SK-N-MC (cell line): Measurements from ENCODE around the gene RSRC1.

Source experiments
- DNase-seq: peaks from one replicate; pipeline ENCODE4 v3.0.0-alpha.2; 2011; ENCODE audit warnings: low read depth, low spot score
- H3K27ac ChIP-seq: fragments of 200-600 bp; sonication (generic); 2 replicates; pipeline ENCODE4 v1.5.1; 2016; ENCODE audit warnings: mixed run types
- H3K36me3 ChIP-seq: fragments of 200-600 bp; sonication (generic); 2 replicates; pipeline ENCODE4 v1.6.1; 2017; ENCODE audit warnings: antibody characterized with exemption, low read length, mixed read lengths; ENCODE audit not compliant: insufficient read depth
- H3K4me3 ChIP-seq: fragments of 200-600 bp; sonication (generic); 2 replicates; pipeline ENCODE4 v1.5.1; 2016
- H3K9ac ChIP-seq: fragments of 200-600 bp; sonication (generic); 2 replicates; pipeline ENCODE4 v1.8.0; 2017; ENCODE audit warnings: mixed run types, mixed read lengths; ENCODE audit not compliant: insufficient read length
- H3K9me3 ChIP-seq: fragments of 200-600 bp; sonication (generic); 2 replicates; pipeline ENCODE4 v1.6.1; 2017; ENCODE audit warnings: low read depth, mild to moderate bottlenecking, antibody characterized with exemption, low read length, moderate library complexity, mixed read lengths
- EZH2 ChIP-seq: fragments of 200-600 bp; sonication (generic); IDR thresholded peaks from one replicate; pipeline ENCODE4 v1.6.1; 2017; ENCODE audit warnings: antibody characterized with exemption
- FOXP2 ChIP-seq: optimal IDR thresholded peaks from 2 replicates; pipeline ENCODE3; 2011; ENCODE audit warnings: mild to moderate bottlenecking, moderate library complexity; ENCODE audit not compliant: insufficient read depth; ENCODE audit errors: extremely low read length, control extremely low read depth
- POLR2AphosphoS5 ChIP-seq: IDR thresholded peaks from 2 replicates; pipeline ENCODE4 v1.6.1; 2012; ENCODE audit warnings: mild to moderate bottlenecking, low read depth, low read length, borderline replicate concordance

The RSRC1 gene

GRCh38 chr3:158430968-158431367, 321.1 kb downstream of the RSRC1 start:
- DNase-seq, result peak; percentile 58
- Histone ChIP-seq H3K9me3 (no peaks in the 10 kb centered on the region), H3K9ac (no peak overlapping the region), H3K4me3 (no peak overlapping the region), H3K27ac (peak overlapping the region; percentile 26; the same call in 1 of the 2 replicates), H3K36me3 (no peaks in the 10 kb centered on the region)
- no peak for TF ChIP-seq FOXP2
- no peak for TF ChIP-seq EZH2

DNA sequence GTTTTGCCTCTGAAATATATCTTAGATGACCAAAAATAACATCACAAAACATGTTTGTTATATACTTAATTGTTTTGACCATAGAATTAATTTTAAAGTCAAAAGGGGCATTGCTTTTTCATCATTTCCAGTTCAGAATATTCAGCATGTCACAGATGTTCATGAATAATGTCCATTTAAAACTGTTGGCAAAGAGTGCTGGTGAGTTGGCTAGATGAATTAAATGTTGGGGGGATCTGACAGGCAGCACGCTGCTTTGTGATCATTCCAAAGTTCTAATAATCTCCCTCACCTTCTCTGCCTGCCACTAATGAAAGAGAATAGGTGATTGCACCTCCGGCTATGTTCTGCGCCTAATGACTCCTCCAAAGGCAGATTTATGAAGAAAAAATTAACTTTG, 321.9 kb downstream of the RSRC1 start:
- no peak overlapping the region for H3K4me3 ChIP-seq
- H3K27ac ChIP-seq, result no peak overlapping the region
- H3K9ac ChIP-seq, result no peak overlapping the region
- no peaks in the 10 kb centered on the region for H3K36me3 ChIP-seq
- no peak for DNase-seq
- no peaks in the 10 kb centered on the region for H3K9me3 ChIP-seq
- TF ChIP-seq EZH2 (no peak), POLR2AphosphoS5 (no peak), FOXP2 (no peak)

GRCh38 chr3:158434412-158435038, 324.6 kb downstream of the RSRC1 start:
- TF ChIP-seq FOXP2, result no peak
- no peak for TF ChIP-seq POLR2AphosphoS5
- TF ChIP-seq EZH2, result no peak
- Histone ChIP-seq H3K4me3 (no peak overlapping the region), H3K36me3 (no peaks in the 10 kb centered on the region), H3K9ac (peak overlapping the region; percentile 15), H3K9me3 (no peaks in the 10 kb centered on the region), H3K27ac (no peak overlapping the region)
- DNase-seq, result peak; percentile 57

GRCh38 chr3:158443632-158444031, 333.7 kb downstream of the RSRC1 start:
- no peak for TF ChIP-seq FOXP2
- TF ChIP-seq POLR2AphosphoS5, result no peak
- TF ChIP-seq EZH2, result no peak
- Histone ChIP-seq H3K36me3 (no peaks in the 10 kb centered on the region), H3K9ac (no peak overlapping the region), H3K27ac (no peak overlapping the region), H3K9me3 (no peaks in the 10 kb centered on the region), H3K4me3 (no peak overlapping the region)
- no peak for DNase-seq

GRCh38 chr3:158447408-158447807, 337.5 kb downstream of the RSRC1 start:
- no peak for DNase-seq
- H3K27ac ChIP-seq, result no peak overlapping the region
- no peak overlapping the region for H3K9ac ChIP-seq
- TF ChIP-seq EZH2 (no peak), POLR2AphosphoS5 (no peak), FOXP2 (no peak)
- no peak overlapping the region for H3K4me3 ChIP-seq
- H3K9me3 ChIP-seq, result no peaks in the 10 kb centered on the region
- H3K36me3 ChIP-seq, result no peaks in the 10 kb centered on the region

DNA sequence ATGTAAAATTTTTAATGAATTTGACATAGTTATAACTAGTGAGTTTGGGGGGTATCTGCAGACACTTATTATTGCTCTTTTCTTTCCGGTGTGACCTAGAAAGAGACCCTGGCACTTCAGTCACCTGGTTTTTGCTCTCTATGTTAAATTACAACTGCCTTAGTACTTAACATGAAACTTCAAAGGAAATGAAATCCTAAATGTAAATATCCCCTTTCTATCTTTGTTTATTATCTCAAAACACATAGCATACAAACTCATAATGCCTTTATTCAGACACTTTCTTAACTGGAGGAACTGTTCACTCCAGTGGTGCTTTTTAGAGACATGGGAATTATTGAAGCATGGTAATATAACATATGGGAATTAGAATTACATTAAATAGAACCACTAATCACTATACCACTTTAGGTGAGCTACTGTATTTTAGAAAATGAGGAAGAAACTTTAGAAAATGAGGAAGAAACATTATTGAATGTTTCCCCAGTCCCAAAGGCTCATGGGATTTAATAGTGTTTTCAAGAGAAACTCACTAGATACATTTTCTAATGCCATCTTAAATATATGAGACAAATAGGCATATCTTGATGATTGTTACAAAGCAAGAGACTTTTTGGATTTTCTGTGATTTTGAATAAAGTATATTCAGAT, 341.6 kb downstream of the RSRC1 start:
- H3K9ac ChIP-seq, result no peak overlapping the region
- no peak for DNase-seq
- TF ChIP-seq EZH2 (no peak), POLR2AphosphoS5 (no peak), FOXP2 (no peak)
- no peak overlapping the region for H3K4me3 ChIP-seq
- H3K9me3 ChIP-seq, result no peaks in the 10 kb centered on the region
- H3K36me3 ChIP-seq, result no peaks in the 10 kb centered on the region
- H3K27ac ChIP-seq, result no peak overlapping the region

GRCh38 chr3:158452334-158452733, 342.4 kb downstream of the RSRC1 start:
- Histone ChIP-seq H3K36me3 (no peaks in the 10 kb centered on the region), H3K4me3 (no peak overlapping the region), H3K27ac (no peak overlapping the region), H3K9ac (no peak overlapping the region), H3K9me3 (no peaks in the 10 kb centered on the region)
- no peak for TF ChIP-seq POLR2AphosphoS5
- no peak for TF ChIP-seq EZH2
- DNase-seq, result no peak

DNA sequence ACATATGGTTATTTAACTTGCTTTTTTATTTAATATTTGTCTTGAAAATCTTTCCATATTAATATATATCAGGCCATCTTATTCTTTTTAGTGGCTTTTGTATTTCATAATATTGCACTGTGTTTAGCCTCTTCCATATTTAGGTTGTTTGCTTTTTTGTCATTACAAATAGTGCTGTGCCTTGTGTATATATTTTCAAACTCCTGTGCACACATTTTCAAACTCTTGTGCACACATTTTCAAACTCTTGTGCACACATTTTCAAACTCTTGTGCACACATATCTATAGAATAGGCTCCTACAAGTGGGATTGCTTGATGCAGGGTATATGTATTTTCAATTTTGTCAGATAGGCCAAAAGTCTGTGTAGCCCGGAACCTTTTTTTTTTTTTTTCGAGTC, 343.1 kb downstream of the RSRC1 start:
- no peak overlapping the region for H3K9ac ChIP-seq
- TF ChIP-seq POLR2AphosphoS5 (no peak), FOXP2 (no peak), EZH2 (no peak)
- no peak overlapping the region for H3K27ac ChIP-seq
- no peaks in the 10 kb centered on the region for H3K36me3 ChIP-seq
- no peaks in the 10 kb centered on the region for H3K9me3 ChIP-seq
- DNase-seq, result no peak
- H3K4me3 ChIP-seq, result no peak overlapping the region

DNA sequence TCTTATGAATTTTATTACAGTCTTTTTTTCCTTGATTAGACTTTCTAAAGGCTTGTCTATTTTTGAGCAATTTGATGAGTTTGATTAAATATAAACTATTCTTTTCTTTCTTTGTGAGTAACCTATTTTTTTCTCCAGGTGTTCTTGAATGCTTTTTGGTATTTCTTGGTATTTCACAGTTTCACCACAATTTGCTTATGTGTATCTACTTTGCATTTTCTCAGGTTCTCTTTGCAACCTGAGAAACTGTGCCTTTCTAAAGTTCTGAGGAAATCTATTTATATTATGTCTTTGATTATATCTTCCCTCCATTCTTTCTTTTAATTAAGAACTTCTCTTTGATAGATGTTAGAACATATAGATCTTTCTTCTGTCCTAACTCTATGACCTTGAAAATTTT, 344.0 kb downstream of the RSRC1 start:
- H3K9ac ChIP-seq, result no peak overlapping the region
- no peaks in the 10 kb centered on the region for H3K9me3 ChIP-seq
- DNase-seq, result no peak
- TF ChIP-seq POLR2AphosphoS5 (no peak), FOXP2 (no peak), EZH2 (no peak)
- H3K36me3 ChIP-seq, result no peaks in the 10 kb centered on the region
- no peak overlapping the region for H3K27ac ChIP-seq
- no peak overlapping the region for H3K4me3 ChIP-seq
